H7 (cell line): ENCODE results near the gene GDA. TPM values are rescaled to one million over a fixed set of nuclear protein-coding genes. Genes with fewer than 3 reads are reported as not detected.
"Not testable (repeated sequence)": the region's sequence is repeated elsewhere in the genome, so short reads cannot be mapped to it uniquely, and the experiment has no call there.

Experiments used
- DNase-seq: peaks from one replicate; pipeline ENCODE4 v3.0.0; 2012
- H3K27me3 ChIP-seq: 2 replicates; pipeline ENCODE4 v1.6.0; 2011; ENCODE audit warnings: mild to moderate bottlenecking, low read length; ENCODE audit not compliant: control insufficient read depth, insufficient read depth
- H3K36me3 ChIP-seq: replicated peaks from 2 replicates; pipeline ENCODE4 v1.5.1; 2011; ENCODE audit warnings: low read length; ENCODE audit not compliant: control insufficient read depth, insufficient read depth
- H3K4me3 ChIP-seq: 2 replicates; pipeline ENCODE4 v1.5.1; 2011; ENCODE audit warnings: low read depth, mild to moderate bottlenecking, control low read depth, low read length, moderate library complexity; ENCODE audit not compliant: insufficient read depth
- total RNA-seq: library from RNA; depleted of rRNA; stranded (reverse); fragments of >200 nt; shearing (Covaris generic); gene quantifications from 2 replicates; pipeline ENCODE4 v1.2.3, GENCODE V29; 2014

GDA gene
- total RNA-seq, 1 experiment from 2014 or later = 3.1 TPM

DNA sequence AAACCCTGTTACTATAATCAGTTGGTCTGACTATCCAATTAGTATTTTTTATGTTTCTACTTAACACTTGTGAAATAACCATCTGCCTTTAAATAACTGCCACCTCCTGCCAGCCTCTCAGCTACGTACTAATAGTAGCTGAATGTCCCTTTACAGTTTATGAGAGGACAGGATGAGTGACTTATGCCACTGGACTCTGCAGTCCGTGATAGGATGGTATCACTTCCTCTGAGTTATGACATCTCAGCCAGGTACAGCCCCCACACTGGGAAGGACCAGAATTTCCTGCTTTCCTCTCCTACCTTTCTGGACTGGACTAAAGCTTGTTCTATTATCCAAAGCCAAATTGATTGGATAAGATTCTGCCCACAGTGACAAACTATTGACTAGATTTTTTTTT lies 112.8 kb downstream of the GDA start:
- Histone ChIP-seq H3K36me3 (no peaks in the 10 kb centered on the region), H3K27me3 (no peaks in the 10 kb centered on the region)
- no peak for DNase-seq

DNA sequence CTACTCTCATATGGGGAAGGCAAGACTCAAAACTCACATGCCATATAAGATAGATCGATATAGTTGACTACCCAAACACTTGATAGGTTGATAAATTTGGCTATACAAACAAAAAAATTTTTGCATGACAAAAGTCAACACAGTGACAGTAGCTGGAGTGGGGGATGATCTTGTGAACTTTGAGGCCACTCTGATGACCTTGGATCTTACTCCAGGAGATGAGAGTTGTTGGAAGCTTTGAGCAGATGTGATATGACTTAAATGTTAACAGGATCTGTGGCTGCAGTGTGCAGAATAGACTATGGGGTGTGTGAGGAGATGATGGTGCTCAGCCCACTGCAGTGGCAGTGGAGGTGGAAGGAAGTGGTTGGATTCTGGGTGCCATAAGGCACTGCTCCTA lies 114.3 kb downstream of the GDA start:
- Histone ChIP-seq H3K4me3 (no peak overlapping the region), H3K27me3 (no peaks in the 10 kb centered on the region), H3K36me3 (no peaks in the 10 kb centered on the region)
- no peak for DNase-seq

More for the DNA sequence above, 112.8 kb downstream of the GDA start:
- H3K4me3 ChIP-seq = no peak overlapping the region

- no peak for DNase-seq
- Histone ChIP-seq H3K36me3 (no peaks in the 10 kb centered on the region), H3K4me3 (no peak overlapping the region), H3K27me3 (no peaks in the 10 kb centered on the region)
Measured at GRCh38 chr9:72268961-72269360, 119.7 kb downstream of the GDA start.

GRCh38 chr9:72270359-72270758 lies 121.1 kb downstream of the GDA start:
- H3K27me3 ChIP-seq, DNase-seq, H3K4me3 ChIP-seq: not testable (repeated sequence)

GRCh38 chr9:72271613-72272478 lies 122.6 kb downstream of the GDA start:
- Histone ChIP-seq H3K4me3 (no peak overlapping the region), H3K27me3 (no peaks in the 10 kb centered on the region), H3K36me3 (no peaks in the 10 kb centered on the region)
- peak; percentile 64 for DNase-seq

More at GRCh38 chr9:72270359-72270758, 121.1 kb downstream of the GDA start:
- not testable (repeated sequence) for H3K36me3 ChIP-seq

DNA sequence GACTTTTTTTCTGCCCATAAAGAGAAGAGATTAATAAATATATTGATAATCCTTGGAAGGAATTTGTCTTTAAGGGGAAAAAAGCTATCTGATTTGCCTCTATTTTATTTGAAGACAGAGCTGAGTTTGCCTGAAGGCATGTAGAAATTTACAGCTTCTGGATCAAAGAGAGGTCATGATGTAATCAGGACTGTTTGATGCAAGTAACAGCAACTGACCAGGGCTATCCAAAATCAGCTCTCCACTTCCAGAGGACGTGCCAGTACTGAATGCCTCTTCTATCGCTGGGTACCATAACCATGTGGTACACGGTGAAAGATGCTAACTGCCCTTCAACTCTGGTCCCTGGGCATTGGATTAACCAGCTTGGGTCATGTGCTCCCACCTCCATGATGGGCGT lies 125.2 kb downstream of the GDA start:
- Histone ChIP-seq H3K27me3 (no peaks in the 10 kb centered on the region), H3K36me3 (no peaks in the 10 kb centered on the region), H3K4me3 (no peak overlapping the region)
- DNase-seq = no peak

DNA sequence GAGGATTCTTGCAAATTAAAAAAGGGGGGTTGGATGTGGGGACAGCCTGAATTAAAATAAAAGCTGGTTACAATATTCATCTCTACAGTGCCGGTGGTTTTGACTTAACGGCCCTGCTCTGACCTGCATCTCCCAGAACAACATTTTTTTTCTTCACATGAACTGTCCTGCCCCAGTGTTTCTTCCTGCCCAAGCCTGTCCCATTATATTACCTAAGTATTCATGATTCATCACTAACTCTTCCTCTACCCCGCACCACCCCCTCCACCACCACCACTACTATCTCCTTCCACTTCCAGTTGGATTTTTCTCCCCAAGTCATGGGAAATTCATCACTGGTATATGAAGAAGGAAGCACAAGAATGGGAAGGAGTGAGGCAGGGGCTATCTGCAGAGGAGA lies 125.7 kb downstream of the GDA start:
- Histone ChIP-seq H3K27me3 (no peaks in the 10 kb centered on the region), H3K4me3 (no peak overlapping the region), H3K36me3 (no peaks in the 10 kb centered on the region)
- no peak for DNase-seq

GRCh38 chr9:72276429-72276828 lies 127.2 kb downstream of the GDA start:
- DNase-seq = no peak
- H3K36me3 ChIP-seq = no peaks in the 10 kb centered on the region
- H3K27me3 ChIP-seq = no peaks in the 10 kb centered on the region
- H3K4me3 ChIP-seq = no peak overlapping the region

- Histone ChIP-seq H3K36me3 (no peaks in the 10 kb centered on the region), H3K27me3 (no peaks in the 10 kb centered on the region), H3K4me3 (no peak overlapping the region)
- no peak for DNase-seq
Measured at GRCh38 chr9:72278959-72279358, 129.7 kb downstream of the GDA start.

- H3K27me3 ChIP-seq = no peaks in the 10 kb centered on the region
- H3K36me3 ChIP-seq = no peaks in the 10 kb centered on the region
- peak; percentile 70 for DNase-seq
Measured at GRCh38 chr9:72280913-72281500, 131.8 kb downstream of the GDA start.

GRCh38 chr9:72289401-72289800 lies 140.2 kb downstream of the GDA start:
- Histone ChIP-seq H3K27me3 (no peaks in the 10 kb centered on the region), H3K4me3 (no peak overlapping the region), H3K36me3 (no peaks in the 10 kb centered on the region)
- no peak for DNase-seq

More at GRCh38 chr9:72280913-72281500, 131.8 kb downstream of the GDA start:
- no peak overlapping the region for H3K4me3 ChIP-seq

- H3K4me3 ChIP-seq = no peak overlapping the region
- H3K27me3 ChIP-seq = no peaks in the 10 kb centered on the region
Measured at GRCh38 chr9:72290311-72290710, 141.1 kb downstream of the GDA start.

GRCh38 chr9:72291576-72291975 lies 142.3 kb downstream of the GDA start:
- H3K36me3 ChIP-seq, H3K27me3 ChIP-seq, H3K4me3 ChIP-seq, DNase-seq: not testable (repeated sequence)

More at GRCh38 chr9:72290311-72290710, 141.1 kb downstream of the GDA start:
- no peak for DNase-seq
- no peaks in the 10 kb centered on the region for H3K36me3 ChIP-seq

GRCh38 chr9:72292256-72292682 lies 143.0 kb downstream of the GDA start:
- no peaks in the 10 kb centered on the region for H3K36me3 ChIP-seq
- no peaks in the 10 kb centered on the region for H3K27me3 ChIP-seq
- no peak overlapping the region for H3K4me3 ChIP-seq
- no peak for DNase-seq
